ENCODE data around the gene TTC39C.

DNA sequence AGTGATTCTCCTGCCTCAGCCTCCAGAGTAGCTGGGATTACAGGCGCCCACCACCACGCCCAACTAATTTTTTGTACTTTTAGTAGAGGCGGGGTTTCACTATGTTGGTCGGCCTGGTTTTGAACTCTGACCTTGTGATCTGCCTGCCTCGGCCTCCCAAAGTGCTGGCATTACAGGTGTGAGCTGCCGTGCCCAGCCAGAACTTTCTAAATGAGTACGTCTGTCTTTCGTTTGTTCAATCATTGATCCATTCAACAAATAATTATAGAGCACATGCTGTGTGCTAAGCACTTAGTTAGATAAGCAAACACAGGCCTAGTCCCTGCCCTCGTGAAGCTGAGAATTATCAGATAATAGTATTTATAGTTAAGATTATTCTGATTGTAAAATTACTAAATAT lies 56.5 kb downstream of the TTC39C start:
- TF ChIP-seq EZH2 (IDR thresholded peaks at IDR 0.05; ENCODE audit: borderline replicate concordance, low read depth, low read length, severe bottlenecking), result no peak
- TF ChIP-seq, protein P1, sequence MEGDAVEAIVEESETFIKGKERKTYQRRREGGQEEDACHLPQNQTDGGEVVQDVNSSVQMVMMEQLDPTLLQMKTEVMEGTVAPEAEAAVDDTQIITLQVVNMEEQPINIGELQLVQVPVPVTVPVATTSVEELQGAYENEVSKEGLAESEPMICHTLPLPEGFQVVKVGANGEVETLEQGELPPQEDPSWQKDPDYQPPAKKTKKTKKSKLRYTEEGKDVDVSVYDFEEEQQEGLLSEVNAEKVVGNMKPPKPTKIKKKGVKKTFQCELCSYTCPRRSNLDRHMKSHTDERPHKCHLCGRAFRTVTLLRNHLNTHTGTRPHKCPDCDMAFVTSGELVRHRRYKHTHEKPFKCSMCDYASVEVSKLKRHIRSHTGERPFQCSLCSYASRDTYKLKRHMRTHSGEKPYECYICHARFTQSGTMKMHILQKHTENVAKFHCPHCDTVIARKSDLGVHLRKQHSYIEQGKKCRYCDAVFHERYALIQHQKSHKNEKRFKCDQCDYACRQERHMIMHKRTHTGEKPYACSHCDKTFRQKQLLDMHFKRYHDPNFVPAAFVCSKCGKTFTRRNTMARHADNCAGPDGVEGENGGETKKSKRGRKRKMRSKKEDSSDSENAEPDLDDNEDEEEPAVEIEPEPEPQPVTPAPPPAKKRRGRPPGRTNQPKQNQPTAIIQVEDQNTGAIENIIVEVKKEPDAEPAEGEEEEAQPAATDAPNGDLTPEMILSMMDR (IDR thresholded peaks at IDR 0.05; ENCODE audit: borderline replicate concordance, extremely low read depth, low read length, poor library complexity, severe bottlenecking), result no peak

Measured in DND-41 (cell line).